IMR-90 (cell line): ENCODE results near the gene SVEP1. TPM values are rescaled to one million over a fixed set of nuclear protein-coding genes. Genes with fewer than 3 reads are reported as not detected.
A peak's percentile ranks its signal among the peaks of the same experiment; 100 is the strongest.

Source experiments
- ATAC-seq: fragments of 200-7000 bp; cut with Tn5 transposase; 2 replicates; pipeline ENCODE4 v1.9.1; 2020; ENCODE audit warnings: low read depth, mild to moderate bottlenecking, moderate library complexity
- BruUV-seq: library from RNA; stranded (reverse); fragments of 400-500 nt; replicated peaks from 2 replicates; lab custom pipeline; 2021; lab: Mats Ljungman, UMichigan
- CTCF ChIA-PET: fragments of 300-600 bp; formaldehyde crosslinking; extraction: SDS; loops from one replicate; lab custom pipeline; 2021; ENCODE audit warnings: antibody characterized with exemption; lab: Yijun Ruan, JAX
- POLR2A ChIA-PET: fragments of 300-600 bp; sonication (Branson Sonifier 250); formaldehyde crosslinking; loops from one replicate; lab custom pipeline; 2022; ENCODE audit warnings: antibody characterized with exemption; ENCODE audit not compliant: unreplicated experiment; lab: Charles Lee
- DNase-seq: peaks from one replicate; pipeline ENCODE4 v3.0.0; 2013
- H2AFZ ChIP-seq: replicated peaks from 2 replicates; pipeline ENCODE3; 2013; ENCODE audit warnings: low read length, mild to moderate bottlenecking; ENCODE audit not compliant: poor library complexity
- H2AK5ac ChIP-seq: 2 replicates; pipeline ENCODE4 v1.6.1; 2013; ENCODE audit warnings: low read depth, low read length, inconsistent platforms
- H2AK9ac ChIP-seq: replicated peaks from 2 replicates; pipeline ENCODE3; 2013; ENCODE audit warnings: mild to moderate bottlenecking, low read depth, low read length, moderate library complexity; ENCODE audit not compliant: poor library complexity
- H2BK120ac ChIP-seq: 2 replicates; pipeline ENCODE4 v1.6.1; 2013; ENCODE audit warnings: low read depth, low read length, inconsistent platforms
- H2BK15ac ChIP-seq: 3 replicates; pipeline ENCODE4 v1.6.1; 2013; ENCODE audit warnings: low read depth, low read length, inconsistent platforms
- H2BK20ac ChIP-seq: 2 replicates; pipeline ENCODE4 v1.6.1; 2013; ENCODE audit warnings: low read depth, mild to moderate bottlenecking, inconsistent platforms, low read length, moderate library complexity
- H2BK5ac ChIP-seq: 2 replicates; pipeline ENCODE4 v1.6.1; 2013; ENCODE audit warnings: mild to moderate bottlenecking, low read depth, low read length, inconsistent platforms; ENCODE audit not compliant: poor library complexity, severe bottlenecking
- H3K14ac ChIP-seq: replicated peaks from 2 replicates; pipeline ENCODE4 v1.6.1; 2013; ENCODE audit warnings: low read depth, low read length, inconsistent platforms
- H3K18ac ChIP-seq: 2 replicates; pipeline ENCODE4 v1.6.1; 2013; ENCODE audit warnings: low read depth, low read length, control low read depth
- H3K23ac ChIP-seq: 2 replicates; pipeline ENCODE4 v1.6.1; 2013; ENCODE audit warnings: low read depth, low read length, inconsistent platforms
- H3K27ac ChIP-seq: 2 replicates; pipeline ENCODE4 v1.5.1; 2013; ENCODE audit warnings: mild to moderate bottlenecking, control low read depth, low read length; ENCODE audit not compliant: insufficient read depth
- H3K27me3 ChIP-seq: 2 replicates; pipeline ENCODE4 v1.6.1; 2013; ENCODE audit warnings: low read length; ENCODE audit not compliant: control insufficient read depth, insufficient read depth
- H3K36me3 ChIP-seq: 2 replicates; pipeline ENCODE4 v1.6.1; 2013; ENCODE audit warnings: low read length, mixed read lengths; ENCODE audit not compliant: control insufficient read depth, insufficient read depth
- H3K4ac ChIP-seq: 2 replicates; pipeline ENCODE4 v1.6.1; 2013; ENCODE audit warnings: low read depth, low read length, inconsistent platforms
- H3K4me1 ChIP-seq: 2 replicates; pipeline ENCODE4 v1.6.1; 2013; ENCODE audit warnings: low read length, mixed read lengths; ENCODE audit not compliant: control insufficient read depth, insufficient read depth
- H3K4me2 ChIP-seq: 2 replicates; pipeline ENCODE4 v1.6.1; 2013; ENCODE audit warnings: low read depth, mild to moderate bottlenecking, control low read depth, low read length, moderate library complexity
- H3K4me3 ChIP-seq: 2 replicates; pipeline ENCODE4 v1.5.1; 2013; ENCODE audit warnings: low read depth, mild to moderate bottlenecking, control low read depth, low read length, moderate library complexity; ENCODE audit not compliant: insufficient read depth
- H3K56ac ChIP-seq: 2 replicates; pipeline ENCODE4 v1.6.1; 2013; ENCODE audit warnings: low read length, inconsistent platforms; ENCODE audit not compliant: insufficient read depth; ENCODE audit errors: extremely low read depth
- H3K79me1 ChIP-seq, 2 experiments: 2 replicates each; pipeline ENCODE4 v1.6.1; 2013; ENCODE audit warnings: low read length in 2 of 2, inconsistent platforms in 1 of 2, low read depth in 1 of 2
- H3K9ac ChIP-seq: 2 replicates; pipeline ENCODE4 v1.6.1; 2013; ENCODE audit warnings: low read depth, low read length, control low read depth
- H3K9me1 ChIP-seq: 2 replicates; pipeline ENCODE4 v1.6.1; 2013; ENCODE audit warnings: low read length, inconsistent platforms; ENCODE audit not compliant: insufficient read depth
- H3K9me3 ChIP-seq: 2 replicates; pipeline ENCODE4 v1.6.1; 2013; ENCODE audit warnings: low read length; ENCODE audit not compliant: control insufficient read depth, insufficient read depth
- H4K20me1 ChIP-seq: 2 replicates; pipeline ENCODE4 v1.6.1; 2013; ENCODE audit warnings: low read length, inconsistent platforms; ENCODE audit not compliant: insufficient read depth
- H4K5ac ChIP-seq: 2 replicates; pipeline ENCODE4 v1.6.1; 2013; ENCODE audit warnings: mild to moderate bottlenecking, low read depth, low read length, control low read depth
- H4K8ac ChIP-seq, 2 experiments: 2 replicates each; pipeline ENCODE4 v1.6.1; 2013; ENCODE audit warnings: low read depth in 2 of 2, low read length in 2 of 2, control low read depth in 1 of 2, inconsistent platforms in 1 of 2
- H4K91ac ChIP-seq: 2 replicates; pipeline ENCODE4 v1.6.1; 2013; ENCODE audit warnings: low read depth, low read length, inconsistent platforms; ENCODE audit not compliant: insufficient read depth
- BHLHE40 ChIP-seq: fragments of 150-350 bp; IDR thresholded peaks from 2 replicates; pipeline ENCODE4 v1.6.1; 2016; ENCODE audit warnings: mild to moderate bottlenecking, low read depth, low read length
- CEBPB ChIP-seq: IDR thresholded peaks from 2 replicates; pipeline ENCODE4 v1.6.1; 2012; ENCODE audit warnings: low read depth, low read length, improper control_type of control experiment
- CHD1 ChIP-seq: IDR thresholded peaks from 2 replicates; pipeline ENCODE4 v1.6.1; 2012; ENCODE audit warnings: low read depth, low read length, improper control_type of control experiment
- ELK1 ChIP-seq: fragments of 150-350 bp; IDR thresholded peaks from 2 replicates; pipeline ENCODE4 v1.6.1; 2016; ENCODE audit warnings: low read depth, mild to moderate bottlenecking, low read length, moderate library complexity, borderline replicate concordance
- FOS ChIP-seq: fragments of 150-350 bp; IDR thresholded peaks from 2 replicates; pipeline ENCODE4 v1.6.1; 2016; ENCODE audit warnings: low read depth, low read length
- MAFK ChIP-seq: IDR thresholded peaks from 2 replicates; pipeline ENCODE4 v1.6.1; 2012; ENCODE audit warnings: low read depth, low read length, improper control_type of control experiment
- MAZ ChIP-seq: IDR thresholded peaks from 2 replicates; pipeline ENCODE4 v1.6.1; 2012; ENCODE audit warnings: low read depth, mild to moderate bottlenecking, low read length, improper control_type of control experiment, moderate library complexity, borderline replicate concordance
- MXI1 ChIP-seq: IDR thresholded peaks from 2 replicates; pipeline ENCODE4 v1.6.1; 2012; ENCODE audit warnings: low read depth, mild to moderate bottlenecking, low read length, moderate library complexity, borderline replicate concordance
- NFE2L2 ChIP-seq: fragments of 150-350 bp; IDR thresholded peaks from 2 replicates; pipeline ENCODE4 v1.6.1; 2016; ENCODE audit warnings: low read depth, mild to moderate bottlenecking, low read length
- POLR2A ChIP-seq: IDR thresholded peaks from 2 replicates; pipeline ENCODE4 v1.6.1; 2012; ENCODE audit warnings: mild to moderate bottlenecking, low read depth, low read length
- RAD21 ChIP-seq: IDR thresholded peaks from 2 replicates; pipeline ENCODE4 v1.6.1; 2012; ENCODE audit warnings: low read length, improper control_type of control experiment
- RCOR1 ChIP-seq: IDR thresholded peaks from 2 replicates; pipeline ENCODE4 v1.6.1; 2012; ENCODE audit warnings: mild to moderate bottlenecking, low read length, improper control_type of control experiment; ENCODE audit not compliant: insufficient replicate concordance
- RFX5 ChIP-seq: IDR thresholded peaks from 2 replicates; pipeline ENCODE4 v1.8.0; 2012; ENCODE audit warnings: low read depth, mild to moderate bottlenecking, low read length, moderate library complexity
- SMC3 ChIP-seq: fragments of 150-350 bp; IDR thresholded peaks from 2 replicates; pipeline ENCODE4 v1.6.1; 2016; ENCODE audit warnings: low read depth, mild to moderate bottlenecking, antibody characterized with exemption, low read length, moderate library complexity
- WGBS, 2 experiments: methylation state at CpG; one replicate each; pipeline versions ENCODE4 v1.1.5 to v1.1.7; 2013; ENCODE audit warnings: missing lambda C conversion rate in 2 of 2; ENCODE audit not compliant: insufficient read length in 1 of 2; ENCODE audit errors: extremely low coverage in 2 of 2; 5-methylcytosine and 5-hydroxymethylcytosine counted together
- dilution Hi-C: fragments of 300-500 bp; cut with HindIII; formaldehyde crosslinking; loops from one replicate; pipeline ENCODE4 v1.14.3; 2018; ENCODE audit warnings: low sequenced_read_pairs; ENCODE audit not compliant: unreplicated experiment
- in situ Hi-C: fragments of 300-500 bp; cut with MboI; formaldehyde crosslinking; loops from 3 replicates; pipeline ENCODE4 v1.14.3; 2019; ENCODE audit warnings: low sequenced_read_pairs, inconsistent platforms, mixed read lengths
- intact Hi-C: fragments of 100-400 bp; cut with micrococcal nuclease; formaldehyde crosslinking; loops from 2 replicates; pipeline ENCODE4 v1.10.0; 2022
- polyA plus RNA-seq, 3 experiments: library from polyadenylated mRNA; depleted of rRNA; stranded (reverse); fragments of >200 nt; gene quantifications; 2 replicates each; pipeline ENCODE4 v1.2.3, GENCODE V29; 2012; ENCODE audit warnings: low replicate concordance in 1 of 3
- total RNA-seq: library from RNA; depleted of rRNA; stranded (reverse); fragments of >200 nt; gene quantifications from 2 replicates; pipeline ENCODE4 v1.2.3, GENCODE V29; 2012
- TF ChIP-seq, protein P1 (sequence below): conservative IDR thresholded peaks from 2 replicates; pipeline ENCODE4 v1.5.1; 2012; ENCODE audit warnings: mild to moderate bottlenecking, low read depth, low read length, improper control_type of control experiment
- TF ChIP-seq, protein P2 (sequence below): fragments of 150-350 bp; IDR thresholded peaks from 2 replicates; pipeline ENCODE4 v1.6.1; 2017; ENCODE audit warnings: mild to moderate bottlenecking, antibody characterized with exemption, low read length, low read depth

Gene SVEP1
- total and polyA plus RNA-seq, 2 of the 4 experiments (the other 2 are of a cell fraction): 4.8 to 16.7 TPM

- Histone ChIP-seq H3K27me3 (no peaks in the 10 kb centered on the region), H2AK5ac (peak overlapping the region; percentile 77), H3K18ac (peak overlapping the region; percentile 97; the same call in 1 of the 2 replicates), H3K27ac (no peak overlapping the region; the same call in 1 of the 2 replicates), H2BK120ac (peak overlapping the region; percentile 82), H3K36me3 (no peaks in the 10 kb centered on the region), H2BK20ac (peak overlapping the region; percentile 92; the same call in 1 of the 2 replicates), H3K4me1 (peaks cover 3% of the 10 kb centered on the region; the same call in 1 of the 2 replicates), H2AFZ (no peak overlapping the region), H2BK15ac (peak overlapping the region; percentile 83; the same call in 2 of the 3 replicates), H3K9me3 (peaks cover 5% of the 10 kb centered on the region; the same call in 1 of the 2 replicates), H3K4ac (peak overlapping the region; percentile 86), H3K14ac (peak overlapping the region; percentile 74), H2BK5ac (peak overlapping the region; percentile 72), H3K79me1 (no peaks in the 10 kb centered on the region), H3K4me2 (no peak overlapping the region), H4K20me1 (no peaks in the 10 kb centered on the region), H3K23ac (peak overlapping the region; percentile 63; the same call in 1 of the 2 replicates), H3K4me3 (no peak overlapping the region), H3K9ac (no peak overlapping the region), H4K8ac (peak overlapping the region; percentile 31 to 41), H3K56ac (no peak overlapping the region), H2AK9ac (no peak overlapping the region), H4K5ac (peak overlapping the region; percentile 84; the same call in 1 of the 2 replicates), H3K9me1 (peaks cover 5% of the 10 kb centered on the region; the same call in 1 of the 2 replicates), H4K91ac (peak overlapping the region; percentile 60)
- BruUV-seq: no TSS peak
- no peak for TF ChIP-seq CHD1
- TF ChIP-seq MAFK: no peak
- no peak for TF ChIP-seq ELK1
- TF ChIP-seq CEBPB: no peak
- TF ChIP-seq, protein P1, sequence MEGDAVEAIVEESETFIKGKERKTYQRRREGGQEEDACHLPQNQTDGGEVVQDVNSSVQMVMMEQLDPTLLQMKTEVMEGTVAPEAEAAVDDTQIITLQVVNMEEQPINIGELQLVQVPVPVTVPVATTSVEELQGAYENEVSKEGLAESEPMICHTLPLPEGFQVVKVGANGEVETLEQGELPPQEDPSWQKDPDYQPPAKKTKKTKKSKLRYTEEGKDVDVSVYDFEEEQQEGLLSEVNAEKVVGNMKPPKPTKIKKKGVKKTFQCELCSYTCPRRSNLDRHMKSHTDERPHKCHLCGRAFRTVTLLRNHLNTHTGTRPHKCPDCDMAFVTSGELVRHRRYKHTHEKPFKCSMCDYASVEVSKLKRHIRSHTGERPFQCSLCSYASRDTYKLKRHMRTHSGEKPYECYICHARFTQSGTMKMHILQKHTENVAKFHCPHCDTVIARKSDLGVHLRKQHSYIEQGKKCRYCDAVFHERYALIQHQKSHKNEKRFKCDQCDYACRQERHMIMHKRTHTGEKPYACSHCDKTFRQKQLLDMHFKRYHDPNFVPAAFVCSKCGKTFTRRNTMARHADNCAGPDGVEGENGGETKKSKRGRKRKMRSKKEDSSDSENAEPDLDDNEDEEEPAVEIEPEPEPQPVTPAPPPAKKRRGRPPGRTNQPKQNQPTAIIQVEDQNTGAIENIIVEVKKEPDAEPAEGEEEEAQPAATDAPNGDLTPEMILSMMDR: no peak
- TF ChIP-seq RCOR1: no peak
- no peak for TF ChIP-seq NFE2L2
- no peak for TF ChIP-seq RFX5
- no peak for TF ChIP-seq SMC3
- TF ChIP-seq FOS: no peak
- TF ChIP-seq POLR2A: no peak
- TF ChIP-seq RAD21: no peak
- TF ChIP-seq BHLHE40: no peak
- no peak for TF ChIP-seq MAZ
- TF ChIP-seq, protein P2, sequence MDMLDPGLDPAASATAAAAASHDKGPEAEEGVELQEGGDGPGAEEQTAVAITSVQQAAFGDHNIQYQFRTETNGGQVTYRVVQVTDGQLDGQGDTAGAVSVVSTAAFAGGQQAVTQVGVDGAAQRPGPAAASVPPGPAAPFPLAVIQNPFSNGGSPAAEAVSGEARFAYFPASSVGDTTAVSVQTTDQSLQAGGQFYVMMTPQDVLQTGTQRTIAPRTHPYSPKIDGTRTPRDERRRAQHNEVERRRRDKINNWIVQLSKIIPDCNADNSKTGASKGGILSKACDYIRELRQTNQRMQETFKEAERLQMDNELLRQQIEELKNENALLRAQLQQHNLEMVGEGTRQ: no peak
- TF ChIP-seq MXI1: no peak
- dilution Hi-C loops: no loop called here
- in situ Hi-C loops: loop anchor here (25.0 kb wide), 2 partner anchors 318 to 418 kb away; no protein-coding TSS in a partner anchor
- ChIA-PET POLR2A (no interaction called here), CTCF (no interaction called here)
- WGBS, 2 experiments: no CpG with 5 or more reads among the region's 4 CpGs
- ATAC-seq (no peak), DNase-seq (no peak)
- intact Hi-C loops: no loop called here
Measured at GRCh38 chr9:110605565-110605964, 26.0 kb upstream of the SVEP1 start.
